ENCODE measurements around the gene OR2V2. TPM values are rescaled to one million over a fixed set of nuclear protein-coding genes. Genes with fewer than 3 reads are reported as not detected.
"Not testable (repeated sequence)": the region's sequence is repeated elsewhere in the genome, so short reads cannot be mapped to it uniquely, and the experiment has no call there.

Gene OR2V2
- total RNA-seq, 4 donors from 2014 or later = not detected

DNA sequence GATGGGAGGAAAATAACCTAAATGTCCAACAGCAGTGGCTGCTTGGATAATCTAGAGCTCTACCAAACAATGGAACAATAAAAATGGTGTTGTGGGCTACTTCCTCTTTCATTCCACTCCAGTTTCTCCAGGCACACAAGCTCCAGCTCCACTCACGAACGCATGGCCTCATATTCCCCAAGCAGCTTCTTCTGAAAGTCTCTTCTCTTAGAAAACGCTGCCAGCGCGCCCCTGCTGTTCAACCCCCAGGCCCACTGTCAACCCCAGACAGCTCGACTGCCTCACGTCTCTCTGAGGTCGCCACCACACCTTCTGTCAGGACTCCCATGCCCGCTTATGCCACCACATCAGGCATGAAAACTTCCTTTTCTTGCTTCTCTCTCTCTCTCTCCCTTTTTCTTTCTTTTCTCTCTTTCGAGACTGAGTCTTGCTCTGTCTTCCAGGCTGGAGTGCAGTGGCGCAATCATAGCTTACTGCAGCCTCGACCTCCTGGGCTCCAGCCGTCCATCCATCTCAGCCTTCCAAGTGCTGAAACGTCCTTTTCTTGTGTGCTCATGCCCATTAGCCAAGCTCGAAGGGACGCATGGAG lies 16.2 kb downstream of the OR2V2 start:
- Histone ChIP-seq H3K27me3 (peaks cover 58% of the 10 kb centered on the region), H3K36me3 (no peaks in the 10 kb centered on the region), H3K4me1 (peaks cover 5% of the 10 kb centered on the region), H3K27ac (no peak overlapping the region), H3K9me3 (no peaks in the 10 kb centered on the region), H3K4me3 (no peak overlapping the region)
- WGBS = 71% methylated on average over 15 of the region's 16 CpGs
- peak in 1 of 2 donors; percentile 37 for DNase-seq (ENCODE audit: low spot score in 2 of 2)
- TF ChIP-seq POLR2AphosphoS5 (IDR thresholded peaks at IDR 0.05) (no peak), EP300 (IDR thresholded peaks at IDR 0.05) (no peak), POLR2A (IDR thresholded peaks at IDR 0.05) (no peak)
- TF ChIP-seq, protein P1, sequence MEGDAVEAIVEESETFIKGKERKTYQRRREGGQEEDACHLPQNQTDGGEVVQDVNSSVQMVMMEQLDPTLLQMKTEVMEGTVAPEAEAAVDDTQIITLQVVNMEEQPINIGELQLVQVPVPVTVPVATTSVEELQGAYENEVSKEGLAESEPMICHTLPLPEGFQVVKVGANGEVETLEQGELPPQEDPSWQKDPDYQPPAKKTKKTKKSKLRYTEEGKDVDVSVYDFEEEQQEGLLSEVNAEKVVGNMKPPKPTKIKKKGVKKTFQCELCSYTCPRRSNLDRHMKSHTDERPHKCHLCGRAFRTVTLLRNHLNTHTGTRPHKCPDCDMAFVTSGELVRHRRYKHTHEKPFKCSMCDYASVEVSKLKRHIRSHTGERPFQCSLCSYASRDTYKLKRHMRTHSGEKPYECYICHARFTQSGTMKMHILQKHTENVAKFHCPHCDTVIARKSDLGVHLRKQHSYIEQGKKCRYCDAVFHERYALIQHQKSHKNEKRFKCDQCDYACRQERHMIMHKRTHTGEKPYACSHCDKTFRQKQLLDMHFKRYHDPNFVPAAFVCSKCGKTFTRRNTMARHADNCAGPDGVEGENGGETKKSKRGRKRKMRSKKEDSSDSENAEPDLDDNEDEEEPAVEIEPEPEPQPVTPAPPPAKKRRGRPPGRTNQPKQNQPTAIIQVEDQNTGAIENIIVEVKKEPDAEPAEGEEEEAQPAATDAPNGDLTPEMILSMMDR (IDR thresholded peaks at IDR 0.05) = no peak

DNA sequence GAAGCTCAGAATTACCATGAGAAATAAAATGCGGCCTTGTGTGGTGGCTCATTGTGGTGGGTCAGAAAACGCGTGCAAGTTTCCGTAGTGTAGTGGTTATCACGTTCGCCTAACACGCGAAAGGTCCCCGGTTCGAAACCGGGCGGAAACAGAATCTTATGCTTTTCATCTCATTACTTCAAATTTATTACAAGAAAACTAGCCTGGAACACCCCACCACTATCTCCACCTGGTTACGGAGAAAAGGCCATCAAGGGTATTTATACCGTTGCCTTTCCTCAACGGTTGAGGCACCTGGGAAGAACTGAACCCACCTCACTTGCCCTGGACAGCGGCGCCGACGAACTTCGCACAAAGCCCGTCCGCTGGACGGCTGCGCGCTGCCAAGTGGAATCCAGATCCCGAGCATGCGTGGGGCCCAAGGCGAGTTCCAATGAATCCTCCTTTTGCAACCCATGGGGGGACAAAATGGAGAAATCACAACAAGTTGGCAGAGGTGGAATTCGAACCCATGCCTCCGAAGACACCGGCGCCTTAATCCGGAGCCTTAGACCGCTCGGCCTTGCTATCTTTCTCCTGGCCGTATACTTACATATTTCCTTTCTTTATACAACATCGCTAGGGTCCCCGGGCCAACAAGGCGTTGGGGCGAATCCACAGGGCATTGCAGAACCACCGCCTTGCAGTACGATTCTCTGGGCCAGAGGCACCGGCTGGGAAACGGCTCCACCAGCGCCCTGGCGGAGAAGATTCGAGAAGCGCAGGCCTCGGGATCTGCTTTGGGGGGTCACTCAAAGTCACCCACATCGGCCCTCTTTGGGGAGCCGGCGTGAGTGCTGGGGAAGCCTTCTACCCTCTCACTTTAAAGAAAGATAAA lies 16.9 kb downstream of the OR2V2 start:
- Histone ChIP-seq H3K27ac (no peak overlapping the region), H3K36me3 (no peaks in the 10 kb centered on the region), H3K27me3 (peaks cover 66% of the 10 kb centered on the region), H3K4me3 (no peak overlapping the region), H3K4me1 (peaks cover 6% of the 10 kb centered on the region), H3K9me3 (no peaks in the 10 kb centered on the region)
- WGBS = 25% methylated on average over 21 of the region's 52 CpGs
- no peak for DNase-seq (ENCODE audit: low spot score in 2 of 2)
- TF ChIP-seq POLR2A (IDR thresholded peaks at IDR 0.05) = no peak
- no peak for TF ChIP-seq EP300 (IDR thresholded peaks at IDR 0.05)
- TF ChIP-seq, protein P1 (IDR thresholded peaks at IDR 0.05) = no peak
- no peak for TF ChIP-seq POLR2AphosphoS5 (IDR thresholded peaks at IDR 0.05)

DNA sequence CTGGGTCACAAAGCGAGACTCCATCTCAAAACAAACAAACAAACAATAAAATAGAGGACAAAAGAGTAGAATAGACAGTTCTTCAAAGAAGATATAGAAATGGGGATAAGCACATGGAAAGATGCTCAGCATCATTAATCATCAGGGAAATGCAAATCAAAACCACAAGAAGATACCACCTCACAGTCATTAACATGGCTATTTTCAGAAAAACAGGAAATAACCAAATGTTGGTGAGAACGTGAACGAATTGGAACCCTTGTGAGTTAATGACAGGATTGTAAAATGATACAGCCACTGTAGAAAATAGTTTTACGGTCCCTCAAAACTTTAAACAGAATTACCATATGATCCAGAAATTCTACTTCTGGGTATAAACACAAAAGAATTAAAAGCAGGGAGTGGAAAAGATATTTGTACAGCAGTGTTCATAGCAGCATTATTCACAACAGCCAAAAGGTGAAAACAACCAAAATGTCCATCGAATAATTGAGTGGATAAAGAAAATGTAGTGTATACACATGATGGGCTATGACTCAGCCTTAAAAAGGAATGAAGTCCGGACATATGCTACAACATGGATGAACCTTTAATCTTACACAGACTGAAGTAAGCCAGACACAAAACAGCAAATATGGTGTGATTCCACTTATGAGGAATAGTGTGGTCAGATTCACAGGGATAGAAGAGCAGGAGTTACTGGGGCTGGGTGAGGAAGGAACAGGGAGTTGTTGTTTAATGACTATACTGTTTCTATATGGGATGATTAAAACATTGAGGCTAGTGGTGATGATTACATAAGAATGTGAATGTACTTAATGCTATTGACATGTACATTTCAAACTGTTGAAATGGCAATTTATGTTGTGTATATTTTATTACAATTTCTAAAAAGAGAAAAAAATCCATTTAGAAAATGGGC lies 19.7 kb downstream of the OR2V2 start:
- WGBS = 66% methylated on average over 6 of the region's 6 CpGs
- TF ChIP-seq EP300 (IDR thresholded peaks at IDR 0.05) = no peak
- Histone ChIP-seq H3K27ac (no peak overlapping the region), H3K4me3 (no peak overlapping the region), H3K27me3 (peaks cover 93% of the 10 kb centered on the region), H3K9me3 (no peaks in the 10 kb centered on the region), H3K4me1 (peaks cover 15% of the 10 kb centered on the region), H3K36me3 (no peaks in the 10 kb centered on the region)
- DNase-seq (ENCODE audit: low spot score in 2 of 2) = no peak

DNA sequence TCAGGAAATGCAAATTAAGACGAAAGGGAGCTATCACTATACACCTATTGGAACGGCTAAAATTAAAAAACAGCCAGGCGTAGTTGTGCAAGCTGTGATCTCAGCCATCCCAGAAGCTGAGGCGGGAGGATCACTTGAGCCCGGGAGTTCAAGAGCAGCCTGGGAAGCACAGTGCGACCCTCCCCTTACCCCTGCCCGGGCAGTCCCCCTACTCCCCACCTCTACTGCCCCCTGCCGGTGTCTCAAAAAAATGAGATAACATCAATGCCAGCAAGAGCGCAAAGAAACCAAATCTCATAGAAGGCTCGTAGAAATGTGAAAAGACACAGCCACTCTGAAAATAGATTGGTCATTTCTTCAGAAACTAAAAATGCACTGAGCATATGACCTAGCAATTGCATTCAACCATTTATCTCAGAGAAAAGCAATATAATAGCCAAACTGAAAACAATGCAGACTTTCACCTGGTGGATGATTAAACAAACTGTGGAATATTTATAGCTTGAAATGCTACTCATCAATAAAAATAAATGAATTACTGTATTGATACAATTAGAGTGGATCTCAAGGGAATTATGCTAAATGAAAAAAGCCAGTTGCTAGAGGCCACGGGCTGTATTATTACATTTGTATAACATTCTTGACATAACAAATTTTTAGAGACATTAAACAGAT lies 20.6 kb downstream of the OR2V2 start:
- Histone ChIP-seq H3K27me3 (peaks cover 96% of the 10 kb centered on the region), H3K4me3 (no peak overlapping the region), H3K9me3 (no peaks in the 10 kb centered on the region), H3K36me3 (no peaks in the 10 kb centered on the region), H3K27ac (no peak overlapping the region), H3K4me1 (peaks cover 15% of the 10 kb centered on the region)
- TF ChIP-seq POLR2AphosphoS5 (IDR thresholded peaks at IDR 0.05) (no peak), POLR2A (IDR thresholded peaks at IDR 0.05) (no peak), EP300 (IDR thresholded peaks at IDR 0.05) (no peak)
- TF ChIP-seq, protein P1 (IDR thresholded peaks at IDR 0.05) = no peak
- WGBS = 16% methylated on average over 8 of the region's 11 CpGs
- peak in 1 of 2 donors; percentile 18 for DNase-seq (ENCODE audit: low spot score in 2 of 2)

DNA sequence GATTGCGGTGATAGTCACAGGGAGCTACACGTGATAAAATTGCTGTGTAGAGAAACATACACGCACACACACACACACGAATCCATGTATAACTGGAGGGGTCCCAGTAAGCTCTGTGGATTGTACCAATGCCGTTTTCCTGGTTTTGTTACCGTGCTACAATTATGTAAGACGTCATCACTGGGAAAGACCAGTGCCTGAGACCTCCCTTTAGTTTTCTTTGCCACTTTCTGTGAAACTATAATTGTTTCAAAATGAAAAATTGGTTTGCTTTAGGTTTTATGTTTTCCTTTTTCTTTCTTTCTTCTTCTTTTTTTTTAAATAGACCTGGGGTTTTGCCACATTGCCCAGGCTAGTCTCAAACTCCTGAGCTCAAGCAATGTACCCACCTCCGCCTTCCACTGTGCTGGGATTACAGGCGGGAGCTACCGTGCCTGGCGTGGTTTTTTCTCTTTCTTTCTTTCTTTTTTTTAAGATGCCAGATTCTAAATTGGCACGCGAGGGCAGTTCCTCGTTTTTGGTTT lies 21.3 kb downstream of the OR2V2 start:
- 31% methylated on average over 11 of the region's 14 CpGs for WGBS
- Histone ChIP-seq H3K9me3 (no peaks in the 10 kb centered on the region), H3K36me3 (no peaks in the 10 kb centered on the region), H3K4me1 (peaks cover 15% of the 10 kb centered on the region), H3K4me3 (no peak overlapping the region), H3K27ac (no peak overlapping the region), H3K27me3 (peaks cover 98% of the 10 kb centered on the region)
- DNase-seq (ENCODE audit: low spot score in 2 of 2) = peak in 1 of 2 donors; percentile 13
- no peak for TF ChIP-seq POLR2A (IDR thresholded peaks at IDR 0.05)
- TF ChIP-seq EP300 (IDR thresholded peaks at IDR 0.05) = no peak
- TF ChIP-seq, protein P1 (IDR thresholded peaks at IDR 0.05) = no peak
- no peak for TF ChIP-seq POLR2AphosphoS5 (IDR thresholded peaks at IDR 0.05)

DNA sequence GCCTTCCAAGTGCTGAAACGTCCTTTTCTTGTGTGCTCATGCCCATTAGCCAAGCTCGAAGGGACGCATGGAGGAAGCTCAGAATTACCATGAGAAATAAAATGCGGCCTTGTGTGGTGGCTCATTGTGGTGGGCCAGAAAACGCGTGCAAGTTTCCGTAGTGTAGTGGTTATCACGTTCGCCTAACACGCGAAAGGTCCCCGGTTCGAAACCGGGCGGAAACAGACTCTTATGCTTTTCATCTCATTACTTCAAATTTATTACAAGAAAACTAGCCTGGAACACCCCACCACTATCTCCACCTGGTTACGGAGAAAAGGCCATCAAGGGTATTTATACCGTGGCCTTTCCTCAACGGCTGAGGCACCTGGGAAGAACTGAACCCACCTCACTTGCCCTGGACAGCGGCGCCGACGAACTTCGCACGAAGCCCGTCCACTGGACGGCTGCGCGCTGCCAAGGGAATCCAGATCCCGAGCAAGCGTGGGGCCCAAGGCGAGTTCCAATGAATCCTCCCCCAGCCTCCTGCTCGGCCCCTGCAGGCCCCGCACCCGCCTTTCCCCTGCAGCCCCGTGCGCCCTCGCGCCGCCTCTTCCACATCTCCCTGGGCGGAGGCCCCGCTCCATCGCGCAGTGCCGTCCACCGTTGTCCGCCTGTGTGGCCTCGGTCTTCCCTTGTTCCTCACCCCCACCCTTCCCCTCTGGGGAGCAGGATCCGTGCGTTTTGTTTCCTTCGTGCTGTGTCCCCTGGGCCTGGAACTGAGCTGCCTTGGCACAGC lies 22.3 kb downstream of the OR2V2 start:
- 11% methylated on average over 34 of the region's 50 CpGs for WGBS
- peak in 1 of 2 donors; percentile 75 for DNase-seq (ENCODE audit: low spot score in 2 of 2)
- H3K36me3 ChIP-seq, H3K27ac ChIP-seq, H3K4me3 ChIP-seq, H3K9me3 ChIP-seq: not testable (repeated sequence)
- Histone ChIP-seq H3K27me3 (peaks cover 99% of the 10 kb centered on the region), H3K4me1 (peaks cover 15% of the 10 kb centered on the region)
